AG10803 (cell line): ENCODE data around the gene FCN2.
"Not testable (repeated sequence)": the region's sequence is repeated elsewhere in the genome, so short reads cannot be mapped to it uniquely, and the experiment has no call there.

Experiments
- DNase-seq: peaks from one replicate; pipeline ENCODE4 v3.0.0; 2010; ENCODE audit warnings: low read depth
- H3K4me3 ChIP-seq: 2 replicates; pipeline ENCODE4 v1.5.1; 2011; ENCODE audit warnings: mild to moderate bottlenecking, low read length, control low read depth
- TF ChIP-seq, protein P1 (sequence below): conservative IDR thresholded peaks from 2 replicates; pipeline ENCODE4 v1.5.1; 2011; ENCODE audit warnings: mild to moderate bottlenecking, low read length, control low read depth, inconsistent platforms

Gene FCN2

DNA sequence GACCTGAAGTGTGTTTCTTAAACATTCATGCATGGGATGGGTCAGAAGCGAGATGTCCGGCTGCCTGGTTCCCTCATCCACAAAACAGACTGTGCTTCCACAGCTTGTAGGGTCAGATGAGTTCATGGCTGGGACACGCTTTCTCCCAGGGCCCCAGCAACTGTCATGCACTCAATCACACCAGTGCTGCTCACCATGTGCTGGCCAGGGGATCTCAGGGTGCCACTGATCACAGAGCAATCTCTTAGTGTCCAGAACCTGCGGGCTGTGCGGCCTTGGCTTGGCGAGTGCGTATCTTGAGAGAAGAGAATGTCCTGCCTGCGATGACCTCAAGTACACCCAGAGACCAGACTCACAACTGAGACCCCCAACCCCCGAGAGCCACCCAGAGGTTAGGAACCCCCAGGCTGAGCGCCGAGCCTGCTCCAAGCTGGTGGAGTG, 26.0 kb upstream of the FCN2 start:
- DNase-seq, result no peak
- H3K4me3 ChIP-seq, result no peak overlapping the region
- TF ChIP-seq, protein P1, sequence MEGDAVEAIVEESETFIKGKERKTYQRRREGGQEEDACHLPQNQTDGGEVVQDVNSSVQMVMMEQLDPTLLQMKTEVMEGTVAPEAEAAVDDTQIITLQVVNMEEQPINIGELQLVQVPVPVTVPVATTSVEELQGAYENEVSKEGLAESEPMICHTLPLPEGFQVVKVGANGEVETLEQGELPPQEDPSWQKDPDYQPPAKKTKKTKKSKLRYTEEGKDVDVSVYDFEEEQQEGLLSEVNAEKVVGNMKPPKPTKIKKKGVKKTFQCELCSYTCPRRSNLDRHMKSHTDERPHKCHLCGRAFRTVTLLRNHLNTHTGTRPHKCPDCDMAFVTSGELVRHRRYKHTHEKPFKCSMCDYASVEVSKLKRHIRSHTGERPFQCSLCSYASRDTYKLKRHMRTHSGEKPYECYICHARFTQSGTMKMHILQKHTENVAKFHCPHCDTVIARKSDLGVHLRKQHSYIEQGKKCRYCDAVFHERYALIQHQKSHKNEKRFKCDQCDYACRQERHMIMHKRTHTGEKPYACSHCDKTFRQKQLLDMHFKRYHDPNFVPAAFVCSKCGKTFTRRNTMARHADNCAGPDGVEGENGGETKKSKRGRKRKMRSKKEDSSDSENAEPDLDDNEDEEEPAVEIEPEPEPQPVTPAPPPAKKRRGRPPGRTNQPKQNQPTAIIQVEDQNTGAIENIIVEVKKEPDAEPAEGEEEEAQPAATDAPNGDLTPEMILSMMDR, result no peak

DNA sequence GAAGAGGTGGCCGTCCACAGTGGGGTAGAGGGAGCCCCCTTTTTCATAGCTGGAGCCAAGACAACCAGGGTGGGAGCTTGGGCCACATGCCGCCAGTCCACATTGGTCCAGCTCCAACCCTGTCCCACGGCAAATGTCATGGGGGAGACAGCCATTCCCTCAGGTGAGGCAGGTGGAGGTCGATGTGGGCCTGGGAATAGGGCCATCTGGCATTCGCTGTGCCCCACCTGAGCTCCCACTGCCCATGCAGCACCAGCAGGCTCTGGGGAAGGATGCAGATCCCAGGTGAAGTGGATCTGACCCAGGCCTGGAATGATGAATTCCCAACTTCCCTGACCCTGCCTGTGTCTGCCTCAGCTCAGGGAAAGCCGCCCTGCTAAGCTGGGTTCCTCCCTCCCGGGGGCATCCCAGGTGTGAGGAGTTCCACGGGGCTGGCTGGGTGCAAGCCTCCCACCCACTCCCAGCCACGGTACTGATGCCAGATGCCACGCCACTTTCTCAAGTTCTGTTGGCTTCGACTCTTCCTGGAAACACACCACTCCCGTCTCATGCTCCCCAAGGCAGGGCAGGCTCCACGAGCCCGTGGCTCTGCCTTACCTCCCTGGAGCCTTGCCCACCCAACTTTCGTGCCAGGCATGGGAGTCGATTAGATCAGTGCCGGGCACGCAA, 25.2 kb upstream of the FCN2 start:
- no peak overlapping the region for H3K4me3 ChIP-seq
- TF ChIP-seq, protein P1, result no peak

DNA sequence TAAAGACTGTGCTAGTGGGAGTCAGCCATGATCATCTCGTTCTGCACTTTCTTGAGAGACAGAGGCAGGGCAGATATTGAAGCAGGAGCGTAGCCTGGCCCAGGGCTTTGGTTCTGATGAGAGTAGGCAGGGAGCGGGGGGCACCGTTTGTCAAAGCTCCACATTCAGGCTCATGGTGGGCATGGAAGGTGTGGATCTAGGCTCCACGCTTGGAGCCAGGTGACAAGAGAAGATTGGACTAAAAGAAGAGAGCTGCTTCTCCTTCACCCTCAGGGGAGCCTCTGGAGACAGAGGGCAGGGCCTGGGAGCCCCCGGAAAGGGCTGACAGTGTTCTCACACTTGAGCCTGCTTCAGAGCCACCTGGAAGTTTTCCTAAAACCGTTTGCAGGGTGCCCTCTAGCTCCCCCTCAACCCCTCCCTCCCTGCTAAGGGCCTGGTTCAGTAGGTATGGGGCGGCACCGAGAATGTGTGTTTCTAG, 24.7 kb upstream of the FCN2 start:
- DNase-seq, result no peak
- no peak overlapping the region for H3K4me3 ChIP-seq
- TF ChIP-seq, protein P1, result no peak

More for the DNA sequence above, 25.2 kb upstream of the FCN2 start:
- DNase-seq, result no peak

DNA sequence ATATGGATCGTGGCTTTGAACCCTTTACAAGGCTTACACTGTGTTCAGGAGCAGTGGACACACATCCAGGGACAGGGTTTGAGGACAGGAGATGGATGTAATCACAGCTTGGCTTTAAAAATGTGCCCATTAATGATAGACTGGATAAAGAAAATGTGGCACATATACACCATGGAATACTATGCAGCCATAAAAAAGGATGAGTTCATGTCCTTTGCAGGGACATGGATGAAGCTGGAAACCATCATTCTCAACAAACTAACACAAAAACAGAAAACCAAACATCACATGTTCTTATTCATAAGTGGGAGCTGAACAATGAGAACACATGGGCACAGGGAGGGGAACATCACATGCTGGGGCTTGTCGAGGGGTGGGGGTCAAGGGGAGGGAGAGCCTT, 23.2 kb upstream of the FCN2 start:
- not testable (repeated sequence) for DNase-seq, H3K4me3 ChIP-seq

DNA sequence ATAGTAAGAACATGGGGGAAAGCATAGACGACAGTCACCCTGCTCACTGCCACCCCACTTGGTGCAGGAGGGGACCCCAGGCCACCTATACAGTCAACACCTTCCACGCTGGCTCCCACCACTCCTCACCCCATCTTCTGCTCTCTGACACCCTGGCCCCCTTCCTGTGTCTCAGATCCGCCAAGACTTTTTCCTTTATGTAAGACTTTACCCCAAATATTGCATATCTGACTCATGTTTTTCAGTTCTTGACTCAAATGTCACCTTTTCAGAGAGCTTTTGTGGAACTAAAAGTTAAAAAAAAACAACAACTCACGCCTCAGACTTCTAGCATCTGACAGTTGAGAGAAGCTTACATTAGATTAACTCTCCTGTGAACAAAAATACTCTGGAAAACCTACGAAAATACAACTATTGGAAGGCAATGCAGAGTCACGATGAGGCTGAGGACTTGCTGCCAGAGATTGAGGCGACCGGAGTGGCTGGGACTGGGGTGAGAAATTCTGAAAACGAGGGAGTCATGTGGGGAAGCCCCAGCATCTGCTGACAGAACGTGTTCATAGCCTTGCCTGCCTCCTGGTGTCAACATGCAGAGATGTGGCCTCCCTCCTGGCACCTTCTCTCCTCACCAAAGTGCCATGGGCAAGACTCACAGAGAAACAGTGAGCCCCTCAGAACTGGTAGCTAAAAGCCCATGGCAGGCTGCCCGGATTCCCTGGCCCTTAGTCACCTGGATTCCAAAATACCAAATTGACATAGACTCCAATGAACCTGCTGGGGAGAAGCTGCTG, 22.4 kb upstream of the FCN2 start:
- TF ChIP-seq, protein P1, result peak; percentile 25
- DNase-seq, result peak; percentile 59
- no peak overlapping the region for H3K4me3 ChIP-seq

DNA sequence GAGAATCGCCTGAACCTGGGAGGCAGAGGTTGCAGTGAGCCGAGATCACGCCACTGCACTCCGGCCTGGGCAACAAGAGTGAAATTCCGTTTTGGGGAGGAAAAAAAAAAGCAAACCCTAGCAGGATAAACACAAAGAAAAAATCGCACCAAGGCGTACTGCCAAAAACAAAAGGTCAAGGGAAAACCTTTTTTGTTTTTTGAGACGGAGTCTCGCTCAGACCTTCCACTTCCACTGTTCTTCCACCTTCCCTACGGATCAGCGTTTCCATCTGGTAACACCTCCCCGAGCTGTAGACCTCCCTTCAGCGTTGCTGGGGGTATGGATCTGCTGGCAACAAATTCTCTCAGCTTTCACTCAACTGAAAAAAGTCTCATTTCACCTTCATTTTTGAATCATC, 20.1 kb upstream of the FCN2 start:
- no peak overlapping the region for H3K4me3 ChIP-seq
- TF ChIP-seq, protein P1, result no peak
- DNase-seq, result no peak

DNA sequence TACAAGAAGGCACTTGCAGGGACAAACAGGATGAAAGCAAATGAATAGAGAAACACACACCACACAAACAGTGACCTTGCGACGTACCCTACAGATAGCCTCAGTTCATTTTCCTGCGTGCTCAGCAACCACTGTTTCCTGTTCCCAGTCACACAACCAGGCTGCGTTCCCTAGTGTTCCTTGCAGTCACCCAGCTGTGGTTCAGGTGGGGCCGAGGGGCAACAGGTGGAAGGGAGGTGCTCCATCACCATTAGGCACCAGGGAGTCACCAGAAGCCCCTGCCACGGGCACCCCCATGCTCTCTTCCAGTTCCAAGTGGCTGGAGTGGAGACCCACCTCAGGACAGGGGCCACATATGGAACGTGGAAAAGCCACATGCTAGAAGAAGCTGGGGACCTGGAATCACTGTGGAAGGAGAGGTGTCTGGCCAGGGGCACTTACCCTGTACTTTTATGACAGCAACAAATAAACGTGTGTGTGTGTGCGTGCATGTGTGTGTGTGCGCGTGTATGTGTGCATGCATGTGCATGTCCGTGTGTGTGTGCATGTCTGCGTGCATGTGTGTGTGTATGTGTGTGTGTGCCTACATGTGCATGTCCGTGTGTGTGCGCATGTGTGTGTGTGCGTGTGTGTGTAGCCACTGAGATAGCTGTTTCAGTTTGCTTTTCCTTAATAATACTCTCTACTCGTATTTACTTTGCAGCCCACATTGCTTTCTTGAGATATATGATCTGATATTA, 18.8 kb upstream of the FCN2 start:
- H3K4me3 ChIP-seq, result no peak overlapping the region
- no peak for DNase-seq
- TF ChIP-seq, protein P1, result no peak
